Jurkat, Clone E6-1 (cell line): ENCODE data around the gene GALNT5.

Experiments used
- DNase-seq: peaks from one replicate; pipeline ENCODE4 v3.0.0-alpha.2; 2011; ENCODE audit warnings: low read depth, low spot score
- H3K4me3 ChIP-seq: 2 replicates; pipeline ENCODE4 v1.5.1; 2011; ENCODE audit warnings: mild to moderate bottlenecking, low read length, control low read depth, moderate library complexity

Gene GALNT5

GRCh38 chr2:157345647-157346389 lies 88.3 kb downstream of the GALNT5 start:
- H3K4me3 ChIP-seq: no peak overlapping the region
- no peak for DNase-seq

GRCh38 chr2:157348291-157348921 lies 90.9 kb downstream of the GALNT5 start:
- H3K4me3 ChIP-seq: no peak overlapping the region

GRCh38 chr2:157349949-157350515 lies 92.5 kb downstream of the GALNT5 start:
- DNase-seq: no peak

More at GRCh38 chr2:157348291-157348921, 90.9 kb downstream of the GALNT5 start:
- no peak for DNase-seq

GRCh38 chr2:157355618-157356017 lies 98.1 kb downstream of the GALNT5 start:
- no peak for DNase-seq
- no peak overlapping the region for H3K4me3 ChIP-seq

More at GRCh38 chr2:157349949-157350515, 92.5 kb downstream of the GALNT5 start:
- H3K4me3 ChIP-seq: no peak overlapping the region

GRCh38 chr2:157359628-157360027 lies 102.1 kb downstream of the GALNT5 start:
- no peak for DNase-seq
- H3K4me3 ChIP-seq: no peak overlapping the region

GRCh38 chr2:157361526-157361925 lies 104.0 kb downstream of the GALNT5 start:
- H3K4me3 ChIP-seq: no peak overlapping the region
- no peak for DNase-seq

- no peak for DNase-seq
- H3K4me3 ChIP-seq: no peak overlapping the region
Observed at GRCh38 chr2:157362627-157363026, 105.1 kb downstream of the GALNT5 start.

GRCh38 chr2:157363612-157364101 lies 106.2 kb downstream of the GALNT5 start:
- no peak for DNase-seq
- no peak overlapping the region for H3K4me3 ChIP-seq
